Tibial nerve (tissue), 4 donors: ENCODE results near the gene NCF2. TPM values are rescaled to one million over a fixed set of nuclear protein-coding genes. Genes with fewer than 3 reads are reported as not detected.

ENCODE experiments used
- total RNA-seq, 4 donors: library from RNA; depleted of rRNA; stranded (reverse); fragments of >200 nt; gene quantifications; one replicate each; pipeline ENCODE4 v1.1.0, GENCODE V29; 2016

Gene NCF2
- total RNA-seq, 4 donors from 2014 or later: 9.6 to 21.0 (median 17.1) TPM

Other genes with a start within 250 kb of the NCF2 start
- gene NMNAT2, start 172.1 kb downstream of the NCF2 start, total RNA-seq: 1 to 10 TPM in 2 of 4 donors, under 1 TPM in 2; 0.60 to 1.7 (median 0.92) TPM
- gene SMG7, start 118.0 kb downstream of the NCF2 start, total RNA-seq: 10 to 100 TPM; 40.4 to 56.6 (median 51.1) TPM
- gene ARPC5, start 45.3 kb upstream of the NCF2 start, total RNA-seq: 100 to 1,000 TPM in 1 of 4 donors, 10 to 100 TPM in 3; 71.8 to 102 (median 78.7) TPM
- not detected for gene APOBEC4, start 62.9 kb upstream of the NCF2 start, total RNA-seq
- 10 to 100 TPM; 57.3 to 81.8 (median 68.1) TPM for gene RGL1, start 214.7 kb upstream of the NCF2 start, total RNA-seq